ENCODE measurements around the gene CELSR1.
"Not testable (repeated sequence)": the region's sequence is repeated elsewhere in the genome, so short reads cannot be mapped to it uniquely, and the experiment has no call there.

Gene CELSR1

GRCh38 chr22:46511151-46512038, 26.0 kb downstream of the CELSR1 start:
- no peak for DNase-seq

GRCh38 chr22:46509416-46510089, 27.9 kb downstream of the CELSR1 start:
- no peak for DNase-seq

GRCh38 chr22:46508491-46508999, 28.9 kb downstream of the CELSR1 start:
- DNase-seq: no peak

DNA sequence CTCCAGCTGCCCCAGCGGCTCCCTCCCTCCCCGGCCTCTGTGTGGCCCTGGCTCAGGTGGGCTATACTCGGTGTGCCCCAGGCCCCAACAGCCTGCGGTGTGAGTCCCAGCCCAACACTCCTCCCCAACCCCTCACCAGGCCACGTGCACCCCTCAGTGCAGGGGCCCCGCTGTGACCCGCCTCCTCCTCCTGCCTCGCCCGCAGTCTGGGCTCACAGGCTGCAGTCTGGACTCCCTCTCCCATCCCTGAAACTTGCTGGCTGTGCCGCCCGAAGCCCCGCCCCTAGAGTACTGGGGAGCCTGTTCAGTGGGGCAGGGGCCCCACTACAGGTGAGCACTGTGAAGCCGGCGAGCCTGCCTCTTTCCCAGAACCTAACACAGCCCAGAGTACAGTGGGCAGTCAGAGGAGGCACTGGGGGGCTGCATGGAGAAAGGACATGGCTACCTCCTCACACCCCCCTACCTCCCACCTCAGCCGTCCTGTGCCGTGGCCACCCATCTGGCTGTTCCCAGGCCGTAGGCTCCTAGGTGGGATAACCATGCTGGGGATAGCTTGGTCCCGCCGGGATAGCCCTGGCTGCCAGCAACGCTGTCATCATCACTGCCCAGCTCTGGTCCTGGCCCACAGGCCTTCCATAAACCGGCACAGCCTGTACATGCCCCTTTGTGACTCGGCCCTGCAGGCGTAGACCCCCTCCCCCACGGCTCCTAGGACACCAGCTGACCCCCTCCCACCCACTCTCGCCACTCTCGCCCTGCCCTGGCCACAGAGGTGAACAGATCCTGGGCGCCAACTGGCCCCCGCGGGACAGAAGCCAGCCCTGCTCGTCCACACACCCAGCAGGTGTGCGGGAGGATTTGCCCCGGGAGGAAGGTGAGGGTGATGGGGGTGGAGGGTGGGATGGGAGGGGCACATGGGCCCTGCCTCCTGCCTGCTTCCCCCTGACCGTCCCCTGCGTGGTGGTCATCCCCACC, 29.7 kb downstream of the CELSR1 start:
- no peak for DNase-seq

- DNase-seq: no peak
Measured at GRCh38 chr22:46504584-46504983, 32.8 kb downstream of the CELSR1 start.

GRCh38 chr22:46502440-46503175, 34.8 kb downstream of the CELSR1 start:
- no peak for DNase-seq

GRCh38 chr22:46501701-46502100, 35.7 kb downstream of the CELSR1 start:
- no peak for DNase-seq

DNA sequence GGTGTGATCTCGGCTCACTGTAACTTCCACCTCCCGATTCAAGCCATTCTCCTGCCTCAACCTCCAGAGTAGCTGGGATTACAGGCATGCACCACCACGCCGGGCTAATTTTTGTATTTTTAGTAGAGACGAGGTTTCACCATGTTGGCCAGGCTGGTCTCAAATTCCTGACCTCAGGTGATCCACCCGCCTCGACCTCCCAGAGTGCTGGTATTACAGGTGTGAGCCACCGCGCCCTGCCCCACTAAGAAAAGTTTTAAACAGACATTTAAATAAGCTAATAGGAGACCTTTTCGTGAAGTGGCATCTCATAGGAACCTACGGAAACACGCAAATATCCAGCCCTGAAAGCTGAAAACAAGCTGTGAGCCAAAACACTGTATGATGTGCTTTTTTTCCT, 36.2 kb downstream of the CELSR1 start:
- DNase-seq: not testable (repeated sequence)

DNA sequence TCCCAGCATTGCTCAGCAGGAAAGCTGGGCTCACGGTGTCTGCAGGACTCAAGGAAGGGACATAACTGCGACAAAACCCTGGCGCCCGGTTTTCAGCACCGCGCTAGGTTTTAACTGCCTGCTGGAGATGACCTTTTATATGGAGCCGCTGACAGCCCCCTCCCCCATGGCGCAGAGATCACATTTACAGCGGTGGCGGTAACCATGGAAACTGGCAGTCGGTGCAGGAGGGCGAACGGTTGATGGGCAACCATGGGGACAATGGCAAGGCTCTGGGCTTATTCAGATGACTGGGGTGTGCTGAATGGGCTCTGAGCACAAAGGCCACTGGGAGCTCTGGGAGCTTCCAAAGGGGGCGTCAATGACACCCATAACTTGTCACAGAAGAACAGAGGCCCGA, 37.2 kb downstream of the CELSR1 start:
- DNase-seq: no peak

DNA sequence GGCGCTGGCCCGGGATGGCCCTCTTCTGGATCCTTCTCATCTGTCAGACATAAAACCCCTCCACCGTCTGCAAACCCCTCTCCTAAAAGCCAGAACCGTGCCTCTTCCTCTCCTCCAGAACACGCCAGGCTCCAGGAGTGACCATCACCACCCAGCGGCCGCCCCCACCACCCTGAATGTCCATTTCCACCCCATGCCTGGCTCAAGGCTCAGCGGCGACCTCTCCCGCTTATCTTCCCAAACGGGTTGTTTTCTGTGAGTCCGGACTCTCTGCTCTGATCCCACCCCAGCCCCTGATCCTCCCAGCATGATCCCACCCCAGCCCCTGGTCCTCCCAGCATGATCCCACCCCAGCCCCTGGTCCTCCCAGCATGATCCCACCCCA, 37.6 kb downstream of the CELSR1 start:
- DNase-seq: no peak

GRCh38 chr22:46491946-46492345, 45.5 kb downstream of the CELSR1 start:
- DNase-seq: no peak

GRCh38 chr22:46490538-46490937, 46.9 kb downstream of the CELSR1 start:
- DNase-seq: no peak

GRCh38 chr22:46486996-46487717, 50.3 kb downstream of the CELSR1 start:
- DNase-seq: no peak

GRCh38 chr22:46484861-46485595, 52.4 kb downstream of the CELSR1 start:
- no peak for DNase-seq

DNA sequence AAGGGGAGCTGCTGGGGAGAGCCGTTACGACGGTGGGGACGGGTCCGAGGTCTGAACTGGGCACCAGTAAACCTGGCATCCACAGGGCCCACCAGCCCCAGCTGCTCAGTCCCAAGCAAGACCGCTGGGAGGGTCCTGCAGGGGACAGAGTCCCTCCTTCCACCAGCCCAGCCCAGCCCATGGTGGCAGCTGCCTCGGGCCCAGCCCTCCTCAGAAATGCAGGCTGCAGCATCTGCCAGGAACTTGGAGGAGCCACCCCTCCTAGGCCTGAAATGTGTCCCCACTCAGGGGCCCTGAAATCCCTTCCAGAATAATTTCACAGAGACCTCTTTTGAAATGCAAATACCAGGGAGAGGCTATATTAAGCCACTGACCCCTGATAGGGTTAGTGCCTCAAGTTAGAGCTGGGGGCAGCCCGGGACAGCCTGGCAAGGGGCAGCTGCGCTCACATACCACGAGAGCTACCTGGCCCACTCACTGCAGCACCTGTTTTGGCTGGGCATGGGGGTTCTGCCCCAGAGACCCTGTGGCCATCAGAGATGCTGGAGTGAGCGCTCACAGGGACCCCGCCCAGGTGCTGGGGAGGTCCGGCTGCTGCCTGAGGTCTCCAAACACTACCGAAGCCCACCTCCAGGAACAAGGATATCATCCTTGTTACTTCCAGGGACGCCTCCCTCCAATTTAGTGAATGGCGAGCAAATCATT, 53.1 kb downstream of the CELSR1 start:
- no peak for DNase-seq

- DNase-seq: no peak
Measured at GRCh38 chr22:46483353-46483752, 54.1 kb downstream of the CELSR1 start.

DNA sequence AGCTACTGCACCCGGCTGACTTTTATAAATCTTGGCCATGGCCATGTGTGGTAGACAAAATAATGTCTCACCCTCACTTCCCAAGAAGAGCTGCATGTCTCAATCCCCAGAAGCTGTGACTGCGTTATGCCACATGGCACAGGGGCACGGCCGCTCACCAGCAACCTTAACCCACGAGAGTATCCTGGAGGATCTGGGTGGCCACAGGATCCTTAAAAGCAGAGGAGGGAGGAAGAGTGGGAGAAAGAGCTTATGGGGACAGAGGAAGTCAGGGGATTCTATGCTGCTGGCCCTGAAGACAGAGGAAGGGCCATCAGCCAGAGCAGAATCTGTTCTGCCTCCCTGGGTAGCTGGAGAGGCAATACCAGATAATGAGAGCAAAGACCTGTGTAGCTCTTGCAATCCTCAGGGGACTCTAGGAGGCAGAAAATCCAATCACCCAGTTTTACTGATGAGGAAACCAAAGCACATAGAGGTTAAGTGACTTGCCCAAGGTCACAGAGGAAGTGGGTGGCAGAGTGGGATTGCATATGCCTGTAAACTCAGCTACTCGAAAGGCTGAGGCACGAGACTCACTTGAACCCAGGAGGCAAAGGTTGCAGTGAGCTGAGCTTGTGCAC, 55.3 kb downstream of the CELSR1 start:
- no peak for DNase-seq

DNA sequence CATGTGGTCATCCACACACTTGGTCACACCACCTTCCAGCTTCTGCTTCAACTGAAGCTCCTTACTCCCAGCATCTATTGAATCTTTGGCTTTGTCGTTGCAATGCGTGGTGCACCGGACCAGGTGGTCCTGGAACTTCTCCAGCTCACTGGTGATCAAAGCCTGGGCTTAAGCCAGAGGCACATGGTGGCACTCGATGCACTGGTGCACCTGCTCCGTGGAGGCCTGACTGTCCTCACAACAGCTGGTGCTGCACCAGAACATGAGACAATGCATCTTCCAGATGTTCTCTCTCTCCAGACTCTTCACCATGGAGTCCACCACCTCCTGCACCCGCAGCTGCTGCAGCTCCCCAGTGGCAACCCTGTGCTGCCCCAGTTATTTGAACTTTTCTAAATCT, 56.0 kb downstream of the CELSR1 start:
- no peak for DNase-seq

GRCh38 chr22:46480396-46480795, 57.0 kb downstream of the CELSR1 start:
- DNase-seq: no peak

DNA sequence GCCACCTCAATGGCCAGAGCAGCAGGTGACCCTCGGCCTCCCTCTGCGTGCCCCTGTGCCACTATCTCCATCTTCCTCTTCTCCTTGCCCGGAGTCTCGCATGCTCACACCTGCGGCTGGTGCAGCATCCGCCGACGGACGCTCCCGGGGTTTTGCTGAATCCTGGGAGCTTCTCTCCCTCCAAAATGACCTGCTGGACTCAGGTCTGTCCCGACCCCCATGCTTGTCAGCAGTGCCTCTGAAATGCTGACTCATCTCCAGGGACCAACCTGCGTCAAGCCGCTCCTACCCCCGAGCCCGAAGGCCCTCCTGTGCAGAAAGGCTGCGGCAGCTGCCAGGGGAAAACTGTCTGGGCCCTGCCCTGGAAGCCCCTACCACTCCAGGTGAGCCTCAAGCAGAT, 58.4 kb downstream of the CELSR1 start:
- no peak for DNase-seq
